Subcutaneous abdominal adipose tissue (tissue), 5 donors: Measurements from ENCODE around the gene ENTPD8.

ENCODE experiments used
- H3K27ac ChIP-seq: one replicate; pipeline ENCODE4 v1.7.0; 2013; ENCODE audit warnings: low read depth, mild to moderate bottlenecking, inconsistent platforms, low read length, moderate library complexity
- H3K27me3 ChIP-seq, 5 donors: one replicate each; pipeline ENCODE4 v1.7.0; 2013; ENCODE audit warnings: low read length in 5 of 5, inconsistent platforms in 1 of 5; ENCODE audit not compliant: control insufficient read depth in 5 of 5, insufficient read depth in 4 of 5
- H3K36me3 ChIP-seq, 5 donors: one replicate each; pipeline ENCODE4 v1.7.0; 2013; ENCODE audit warnings: low read length in 5 of 5; ENCODE audit not compliant: control insufficient read depth in 5 of 5, insufficient read depth in 5 of 5
- H3K4me1 ChIP-seq, 5 donors: one replicate each; pipeline ENCODE4 v1.7.0; 2013; ENCODE audit warnings: low read length in 5 of 5, mild to moderate bottlenecking in 3 of 5, moderate library complexity in 1 of 5; ENCODE audit not compliant: control insufficient read depth in 5 of 5, insufficient read depth in 5 of 5
- H3K4me3 ChIP-seq, 5 donors: one replicate each; pipeline ENCODE4 v1.7.0; 2013; ENCODE audit warnings: low read length in 5 of 5, low read depth in 1 of 5
- H3K9ac ChIP-seq, 5 donors: one replicate each; pipeline ENCODE4 v1.7.0; 2013; ENCODE audit warnings: low read length in 5 of 5, mild to moderate bottlenecking in 4 of 5, moderate library complexity in 3 of 5
- H3K9me3 ChIP-seq, 5 donors: one replicate each; pipeline ENCODE4 v1.7.0; 2013; ENCODE audit warnings: low read length in 5 of 5; ENCODE audit not compliant: control insufficient read depth in 5 of 5
- donor health status: healthy.
- donor health status: healthy.
- donor health status: healthy.
- donor health status: healthy.
- donor health status: healthy.

ENTPD8 gene

GRCh38 chr9:137393176-137394150 lies 47.7 kb downstream of the ENTPD8 start:
- Histone ChIP-seq H3K4me3 (no peak overlapping the region), H3K27ac (no peak overlapping the region), H3K4me1 (peaks cover 0 to 24% (median 0%) of the 10 kb centered on the region in 5 donors), H3K9me3 (no peaks in the 10 kb centered on the region), H3K36me3 (peaks cover 0 to 32% (median 10%) of the 10 kb centered on the region in 5 donors), H3K9ac (no peak overlapping the region), H3K27me3 (no peaks in the 10 kb centered on the region)

GRCh38 chr9:137392232-137393007 lies 48.7 kb downstream of the ENTPD8 start:
- Histone ChIP-seq H3K27ac (no peak overlapping the region), H3K4me1 (peaks cover 0 to 35% (median 3%) of the 10 kb centered on the region in 5 donors), H3K9me3 (no peaks in the 10 kb centered on the region), H3K9ac (no peak overlapping the region), H3K27me3 (no peaks in the 10 kb centered on the region), H3K36me3 (peaks cover 0 to 29% (median 10%) of the 10 kb centered on the region in 5 donors), H3K4me3 (no peak overlapping the region)

DNA sequence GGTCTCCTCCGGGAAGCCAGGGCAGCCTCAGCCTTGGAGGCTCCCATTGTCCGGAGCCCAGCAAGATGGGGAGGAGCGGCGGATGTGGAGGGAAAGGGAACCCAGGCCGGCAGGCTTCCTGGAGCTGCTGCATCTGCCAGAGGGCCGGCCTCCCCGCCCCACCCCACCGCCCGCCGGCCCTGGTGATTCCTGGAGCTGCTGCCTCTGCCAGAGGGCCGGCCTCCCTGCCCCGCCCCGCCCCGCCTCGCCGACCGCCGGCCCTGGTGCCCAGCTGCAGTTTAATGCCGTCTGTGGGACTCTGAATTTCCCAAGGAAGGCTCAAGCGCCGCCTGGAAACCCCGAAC lies 49.8 kb downstream of the ENTPD8 start:
- Histone ChIP-seq H3K27ac (peak overlapping the region; percentile 57), H3K9ac (peak overlapping the region in 1 of 5 donors; percentile 35), H3K9me3 (no peaks in the 10 kb centered on the region), H3K36me3 (peaks cover 0 to 29% (median 10%) of the 10 kb centered on the region in 5 donors), H3K4me3 (peak overlapping the region in 1 of 5 donors; percentile 31), H3K27me3 (no peaks in the 10 kb centered on the region), H3K4me1 (peaks cover 0 to 44% (median 6%) of the 10 kb centered on the region in 5 donors)

- H3K4me3 ChIP-seq = peak overlapping the region in 1 of 5 donors; percentile 31
- peaks cover 0 to 29% (median 10%) of the 10 kb centered on the region in 5 donors for H3K36me3 ChIP-seq
Measured at GRCh38 chr9:137390553-137391410, 50.4 kb downstream of the ENTPD8 start.

GRCh38 chr9:137389428-137389746 lies 51.8 kb downstream of the ENTPD8 start:
- Histone ChIP-seq H3K27ac (no peak overlapping the region), H3K9ac (no peak overlapping the region), H3K36me3 (peaks cover 0 to 32% (median 12%) of the 10 kb centered on the region in 5 donors), H3K9me3 (no peaks in the 10 kb centered on the region), H3K4me1 (peaks cover 0 to 44% (median 6%) of the 10 kb centered on the region in 5 donors), H3K27me3 (no peaks in the 10 kb centered on the region), H3K4me3 (no peak overlapping the region)

More at GRCh38 chr9:137390553-137391410, 50.4 kb downstream of the ENTPD8 start:
- Histone ChIP-seq H3K4me1 (peaks cover 0 to 44% (median 6%) of the 10 kb centered on the region in 5 donors), H3K9ac (peak overlapping the region in 1 of 5 donors; percentile 35), H3K9me3 (no peaks in the 10 kb centered on the region), H3K27me3 (no peaks in the 10 kb centered on the region), H3K27ac (peak overlapping the region; percentile 57)

DNA sequence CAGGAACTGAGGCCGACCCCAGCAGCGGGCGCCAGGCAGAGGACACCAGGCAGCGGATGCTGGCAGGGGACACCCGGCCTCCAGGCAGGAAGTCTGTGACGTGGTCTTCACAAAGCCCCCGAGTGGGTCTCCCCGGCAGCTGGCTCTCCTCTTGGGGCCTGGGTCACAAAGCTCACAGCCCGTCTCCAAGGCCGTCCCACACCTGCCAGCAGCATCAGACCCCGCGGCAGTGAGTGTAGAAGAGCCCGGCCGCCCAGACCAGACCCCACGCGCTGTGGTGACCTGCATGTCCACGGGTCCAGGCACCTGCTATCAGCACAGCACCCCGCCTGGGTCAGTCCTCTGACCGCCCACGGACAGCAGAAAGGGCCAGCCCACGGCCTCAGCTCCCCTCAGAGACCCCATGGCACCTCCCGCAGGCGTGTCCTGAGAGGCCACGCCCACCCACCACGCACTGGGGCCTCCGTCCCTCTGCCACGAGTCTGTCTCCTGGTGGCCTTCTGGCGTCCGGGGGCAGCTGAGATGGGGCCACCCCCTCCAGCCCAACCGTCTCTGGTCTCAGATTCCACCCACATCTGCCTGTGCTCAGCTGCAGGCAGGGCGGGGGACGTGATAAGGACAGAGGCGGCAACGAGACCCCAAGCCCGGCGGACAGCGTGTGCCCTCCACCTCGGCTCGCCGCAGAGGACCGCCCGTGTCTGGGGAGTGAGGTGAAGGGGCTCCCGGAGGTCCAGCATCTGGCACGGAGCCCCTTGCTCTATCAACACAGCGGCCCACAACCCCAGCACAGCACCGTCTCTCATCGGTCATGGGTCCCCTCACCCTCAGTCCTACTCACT lies 52.3 kb downstream of the ENTPD8 start:
- Histone ChIP-seq H3K27me3 (no peaks in the 10 kb centered on the region), H3K9ac (no peak overlapping the region), H3K4me3 (no peak overlapping the region), H3K4me1 (peaks cover 0 to 44% (median 6%) of the 10 kb centered on the region in 5 donors), H3K27ac (no peak overlapping the region), H3K9me3 (no peaks in the 10 kb centered on the region), H3K36me3 (peaks cover 0 to 31% (median 12%) of the 10 kb centered on the region in 5 donors)

- H3K9ac ChIP-seq = peak overlapping the region in 1 of 5 donors; percentile 33
- peak overlapping the region in 1 of 5 donors; percentile 22 for H3K4me3 ChIP-seq
- peaks cover 0 to 26% (median 10%) of the 10 kb centered on the region in 5 donors for H3K36me3 ChIP-seq
- no peaks in the 10 kb centered on the region for H3K9me3 ChIP-seq
- H3K27ac ChIP-seq = peak overlapping the region; percentile 46
- H3K27me3 ChIP-seq = no peaks in the 10 kb centered on the region
- peaks cover 0 to 44% (median 6%) of the 10 kb centered on the region in 5 donors for H3K4me1 ChIP-seq
Measured at GRCh38 chr9:137387891-137388560, 53.1 kb downstream of the ENTPD8 start.

GRCh38 chr9:137387114-137387890 lies 53.9 kb downstream of the ENTPD8 start:
- Histone ChIP-seq H3K4me1 (peaks cover 0 to 44% (median 6%) of the 10 kb centered on the region in 5 donors), H3K4me3 (peak overlapping the region in 1 of 5 donors; percentile 22), H3K9me3 (no peaks in the 10 kb centered on the region), H3K27me3 (no peaks in the 10 kb centered on the region), H3K27ac (peak overlapping the region; percentile 46), H3K36me3 (peaks cover 0 to 22% (median 8%) of the 10 kb centered on the region in 5 donors), H3K9ac (peak overlapping the region in 1 of 5 donors; percentile 33)
